Cardiac muscle cell (in vitro differentiated cells and primary cell): ENCODE results near the gene PPP3CB. TPM values are rescaled to one million over a fixed set of nuclear protein-coding genes. Genes with fewer than 3 reads are reported as not detected.
A peak's percentile ranks its signal among the peaks of the same experiment; 100 is the strongest.

Experiments used
- DNase-seq, 2 donors: peaks; one replicate each; pipeline versions ENCODE4 v3.0.0 to v3.0.0-alpha.2; 2010 to 2017; ENCODE audit warnings: low read depth in 1 of 2, low spot score in 1 of 2
- H3K27ac ChIP-seq: fragments of 200-600 bp; sonication (generic); 2 replicates; pipeline ENCODE4 v1.5.1; 2016
- H3K27me3 ChIP-seq: fragments of 200-600 bp; sonication (generic); 2 replicates; pipeline ENCODE4 v1.6.0; 2016; ENCODE audit warnings: control low read depth
- H3K36me3 ChIP-seq: fragments of 200-600 bp; sonication (generic); 2 replicates; pipeline ENCODE4 v1.5.1; 2016; ENCODE audit warnings: control low read depth
- H3K4me1 ChIP-seq: fragments of 200-600 bp; sonication (generic); 2 replicates; pipeline ENCODE4 v1.8.1; 2017; ENCODE audit warnings: low read depth, mild to moderate bottlenecking, mixed run types
- H3K4me3 ChIP-seq: fragments of 200-600 bp; sonication (generic); 2 replicates; pipeline ENCODE4 v1.5.1; 2016; ENCODE audit warnings: mild to moderate bottlenecking
- H3K9me3 ChIP-seq: fragments of 200-600 bp; sonication (generic); 2 replicates; pipeline ENCODE4 v1.5.1; 2017; ENCODE audit warnings: low read depth, mild to moderate bottlenecking, control low read depth
- polyA plus RNA-seq: library from polyadenylated mRNA; unstranded; fragments of >200 nt; fragmentation: Nextera tagmentation; extraction: Ambion mirVana; gene quantifications from 2 replicates; pipeline ENCODE4 v1.2.1, GENCODE V29; 2016
- total RNA-seq: library from RNA; depleted of rRNA; stranded (reverse); fragments of >200 nt; gene quantifications from 2 replicates; pipeline ENCODE4 v1.2.3, GENCODE V29; 2016
- TF ChIP-seq, protein P1 (sequence below): IDR thresholded peaks from 2 replicates; pipeline ENCODE4 v1.5.1; 2012; ENCODE audit warnings: low read depth, mild to moderate bottlenecking, low read length

Gene PPP3CB
- total and polyA plus RNA-seq, 2 experiments from 2014 or later, result 14.3 to 45.2 TPM

DNA sequence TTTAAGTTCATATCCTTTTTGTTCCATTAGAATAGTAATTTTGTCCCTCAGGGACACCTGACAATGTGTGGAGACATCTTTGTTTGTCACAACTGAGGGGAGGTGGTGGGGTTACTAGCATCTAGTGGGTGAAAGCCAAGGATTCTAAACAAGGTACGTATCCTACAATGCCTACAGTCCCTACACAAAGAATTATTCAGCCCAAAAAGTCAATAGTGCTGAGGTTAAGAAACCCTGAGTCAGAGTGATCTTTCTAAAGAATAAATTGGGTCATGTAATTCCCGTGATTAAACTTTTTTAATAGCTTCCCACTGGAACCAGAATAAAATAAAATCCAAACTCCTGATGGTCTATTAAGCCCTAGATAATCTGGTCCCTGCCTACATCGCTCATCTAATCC, 79.3 kb downstream of the PPP3CB start:
- Histone ChIP-seq H3K4me3 (no peak overlapping the region), H3K4me1 (peaks cover 3% of the 10 kb centered on the region), H3K36me3 (no peaks in the 10 kb centered on the region), H3K27ac (no peak overlapping the region), H3K9me3 (no peaks in the 10 kb centered on the region), H3K27me3 (no peaks in the 10 kb centered on the region)
- no peak for DNase-seq
- TF ChIP-seq, protein P1, sequence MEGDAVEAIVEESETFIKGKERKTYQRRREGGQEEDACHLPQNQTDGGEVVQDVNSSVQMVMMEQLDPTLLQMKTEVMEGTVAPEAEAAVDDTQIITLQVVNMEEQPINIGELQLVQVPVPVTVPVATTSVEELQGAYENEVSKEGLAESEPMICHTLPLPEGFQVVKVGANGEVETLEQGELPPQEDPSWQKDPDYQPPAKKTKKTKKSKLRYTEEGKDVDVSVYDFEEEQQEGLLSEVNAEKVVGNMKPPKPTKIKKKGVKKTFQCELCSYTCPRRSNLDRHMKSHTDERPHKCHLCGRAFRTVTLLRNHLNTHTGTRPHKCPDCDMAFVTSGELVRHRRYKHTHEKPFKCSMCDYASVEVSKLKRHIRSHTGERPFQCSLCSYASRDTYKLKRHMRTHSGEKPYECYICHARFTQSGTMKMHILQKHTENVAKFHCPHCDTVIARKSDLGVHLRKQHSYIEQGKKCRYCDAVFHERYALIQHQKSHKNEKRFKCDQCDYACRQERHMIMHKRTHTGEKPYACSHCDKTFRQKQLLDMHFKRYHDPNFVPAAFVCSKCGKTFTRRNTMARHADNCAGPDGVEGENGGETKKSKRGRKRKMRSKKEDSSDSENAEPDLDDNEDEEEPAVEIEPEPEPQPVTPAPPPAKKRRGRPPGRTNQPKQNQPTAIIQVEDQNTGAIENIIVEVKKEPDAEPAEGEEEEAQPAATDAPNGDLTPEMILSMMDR, result no peak

DNA sequence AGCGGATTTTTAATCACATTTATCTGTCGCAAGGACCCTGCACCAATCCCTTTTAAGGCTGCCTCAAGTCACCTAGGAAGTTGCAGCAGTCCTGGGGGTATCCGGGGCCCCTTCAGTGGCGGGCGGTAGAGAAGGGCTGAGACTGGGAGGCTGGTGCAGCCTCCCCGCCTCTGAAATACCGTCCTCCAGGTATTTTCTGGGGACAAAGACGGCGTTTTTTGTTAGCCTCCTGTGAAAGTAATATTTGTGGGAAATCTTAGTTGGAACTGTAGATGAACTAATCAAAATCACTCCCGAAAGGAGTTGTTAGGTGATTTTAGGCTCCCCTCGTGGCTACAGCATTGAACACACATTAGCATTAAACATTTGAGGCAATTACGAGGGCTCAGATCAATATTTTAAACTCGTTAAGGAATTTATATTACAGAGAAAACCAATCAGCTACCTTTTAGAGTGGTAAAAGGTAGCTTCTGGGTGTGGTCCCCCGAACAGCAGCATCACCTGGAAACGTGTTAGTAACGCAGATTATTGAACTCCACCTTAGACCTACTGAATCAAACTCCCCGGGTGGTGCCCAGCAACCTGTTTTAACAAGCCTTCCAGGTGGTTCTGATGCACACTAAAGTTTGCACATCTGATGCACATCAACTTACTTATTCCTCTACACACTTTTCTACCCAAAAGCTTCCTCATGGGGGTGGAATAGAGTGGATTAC, 81.4 kb downstream of the PPP3CB start:
- Histone ChIP-seq H3K4me3 (peak overlapping the region; percentile 72), H3K27me3 (no peaks in the 10 kb centered on the region), H3K36me3 (no peaks in the 10 kb centered on the region), H3K9me3 (no peaks in the 10 kb centered on the region), H3K4me1 (peaks cover 3% of the 10 kb centered on the region), H3K27ac (no peak overlapping the region)
- TF ChIP-seq, protein P1, result no peak
- no peak for DNase-seq

GRCh38 chr10:73413528-73414229, 82.1 kb downstream of the PPP3CB start, which contains the start of gene ANXA7:
TSS of gene ANXA7 (minus strand) at chr10:73414058. CDS start at chr10:73400856, 13,202 bp downstream.
- H3K4me3 ChIP-seq, result peak within 1 kb of the TSS; percentile 72
- TF ChIP-seq, protein P1, result peak; percentile 34
- H3K36me3 ChIP-seq, result no peaks in the 10 kb centered on the region
- H3K9me3 ChIP-seq, result no peaks in the 10 kb centered on the region
- peaks cover 3% of the 10 kb centered on the region for H3K4me1 ChIP-seq
- DNase-seq, result peak; percentile 86 to 95
- no peaks in the 10 kb centered on the region for H3K27me3 ChIP-seq
- peak within 1 kb of the TSS; percentile 89 for H3K27ac ChIP-seq

- no peak for DNase-seq
- H3K27me3 ChIP-seq, result no peaks in the 10 kb centered on the region
- H3K4me3 ChIP-seq, result peak overlapping the region; percentile 72
- H3K36me3 ChIP-seq, result no peaks in the 10 kb centered on the region
- peak overlapping the region; percentile 89 for H3K27ac ChIP-seq
- H3K9me3 ChIP-seq, result no peaks in the 10 kb centered on the region
- TF ChIP-seq, protein P1, result no peak
- H3K4me1 ChIP-seq, result peaks cover 3% of the 10 kb centered on the region
Measured at GRCh38 chr10:73413108-73413527, 82.7 kb downstream of the PPP3CB start.

DNA sequence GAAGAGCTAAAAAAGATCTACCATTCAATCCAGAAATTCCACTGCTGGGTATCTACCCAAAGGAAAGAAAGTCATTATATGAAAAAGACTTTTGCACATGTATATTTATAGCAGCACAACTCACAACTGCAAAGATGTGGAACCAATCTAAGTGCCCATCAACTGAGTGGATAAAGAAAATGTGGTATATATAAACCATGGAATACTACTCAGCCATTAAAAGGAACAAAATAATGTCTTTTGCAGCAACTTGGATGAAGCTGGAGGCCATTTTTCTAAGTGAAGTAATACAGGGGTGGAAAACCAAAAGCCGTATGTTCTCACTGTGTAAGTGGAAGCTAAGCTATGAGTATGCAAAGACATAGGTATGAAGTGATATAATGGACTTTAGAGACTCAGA, 84.9 kb downstream of the PPP3CB start:
- no peaks in the 10 kb centered on the region for H3K36me3 ChIP-seq
- H3K27me3 ChIP-seq, result no peaks in the 10 kb centered on the region
- no peak for DNase-seq
- peaks cover 3% of the 10 kb centered on the region for H3K4me1 ChIP-seq
- H3K9me3 ChIP-seq, result no peaks in the 10 kb centered on the region
- H3K4me3 ChIP-seq, result no peak overlapping the region
- TF ChIP-seq, protein P1, result no peak
- H3K27ac ChIP-seq, result no peak overlapping the region
